SK-N-SH treated with all-trans-retinoic acid at 6 μM for 48 hours (cell line): ENCODE data around the gene MIPOL1.

Experiments
- ATAC-seq: fragments of 200-7000 bp; cut with Tn5 transposase; 3 replicates; pipeline ENCODE4 v1.9.1; 2020; ENCODE audit warnings: mild to moderate bottlenecking, moderate library complexity
- ARNTL ChIP-seq: fragments of 450-650 bp; formaldehyde crosslinking; IDR thresholded peaks from 2 replicates; pipeline ENCODE4 v1.5.0; 2020; ENCODE audit warnings: low read depth, mild to moderate bottlenecking, moderate library complexity, borderline replicate concordance
- BACH2 ChIP-seq: fragments of 250-450 bp; sonication (Bioruptor Pico); IDR thresholded peaks from 2 replicates; pipeline ENCODE4 v1.9.0; 2021; ENCODE audit warnings: mild to moderate bottlenecking, borderline replicate concordance
- ESRRG ChIP-seq: fragments of 250-450 bp; sonication (Bioruptor Pico); IDR thresholded peaks from 2 replicates; pipeline ENCODE4 v1.6.1; 2021; ENCODE audit warnings: mild to moderate bottlenecking
- GLIS3 ChIP-seq: fragments of 250-450 bp; sonication (Bioruptor Pico); IDR thresholded peaks from 2 replicates; pipeline ENCODE4 v1.5.0; 2020; ENCODE audit warnings: mild to moderate bottlenecking, moderate library complexity
- ISL1 ChIP-seq: fragments of 250-450 bp; sonication (Bioruptor Pico); IDR thresholded peaks from 2 replicates; pipeline ENCODE4 v2.1.2; 2022; ENCODE audit warnings: mild to moderate bottlenecking, moderate library complexity
- POU6F1 ChIP-seq: fragments of 250-450 bp; sonication (Bioruptor Pico); IDR thresholded peaks from 2 replicates; pipeline ENCODE4 v1.8.0; 2021; ENCODE audit warnings: low read depth, mild to moderate bottlenecking, moderate library complexity, borderline replicate concordance
- PPARA ChIP-seq: fragments of 250-450 bp; sonication (Bioruptor Pico); IDR thresholded peaks from 2 replicates; pipeline ENCODE4 v1.5.0; 2020; ENCODE audit warnings: mild to moderate bottlenecking, borderline replicate concordance
- RARB ChIP-seq: fragments of 250-450 bp; sonication (Bioruptor Pico); IDR thresholded peaks from 2 replicates; pipeline ENCODE4 v1.8.0; 2021; ENCODE audit warnings: mild to moderate bottlenecking, moderate library complexity
- SNAI2 ChIP-seq: fragments of 250-450 bp; sonication (Bioruptor Pico); IDR thresholded peaks from 2 replicates; pipeline ENCODE4 v1.5.0; 2020; ENCODE audit warnings: mild to moderate bottlenecking, moderate library complexity
- TCF4 ChIP-seq: fragments of 250-450 bp; sonication (Bioruptor Pico); IDR thresholded peaks from 2 replicates; pipeline ENCODE4 v1.8.0; 2021; ENCODE audit warnings: mild to moderate bottlenecking, moderate library complexity, borderline replicate concordance
- TOX ChIP-seq: fragments of 250-450 bp; sonication (Bioruptor Pico); IDR thresholded peaks from 2 replicates; pipeline ENCODE4 v1.8.0; 2021; ENCODE audit warnings: mild to moderate bottlenecking, moderate library complexity, borderline replicate concordance
- ZC3H10 ChIP-seq: fragments of 250-450 bp; sonication (Bioruptor Pico); IDR thresholded peaks from 2 replicates; pipeline ENCODE4 v1.5.1; 2021; ENCODE audit warnings: mild to moderate bottlenecking, moderate library complexity
- ZFP3 ChIP-seq: fragments of 250-450 bp; sonication (Bioruptor Pico); IDR thresholded peaks from 2 replicates; pipeline ENCODE4 v1.5.0; 2020; ENCODE audit warnings: mild to moderate bottlenecking, moderate library complexity
- ZFP30 ChIP-seq: fragments of 450-650 bp; formaldehyde crosslinking; IDR thresholded peaks from 2 replicates; pipeline ENCODE4 v1.5.0; 2022; ENCODE audit warnings: mild to moderate bottlenecking, moderate library complexity
- ZNF565 ChIP-seq: fragments of 450-650 bp; formaldehyde crosslinking; conservative IDR thresholded peaks from 2 replicates; pipeline ENCODE4 v1.5.0; 2020; ENCODE audit warnings: low read depth, mild to moderate bottlenecking, moderate library complexity
- ZNF70 ChIP-seq: fragments of 450-650 bp; formaldehyde crosslinking; IDR thresholded peaks from 2 replicates; pipeline ENCODE4 v1.5.0; 2020; ENCODE audit warnings: mild to moderate bottlenecking, moderate library complexity
- ZNF8 ChIP-seq: fragments of 450-650 bp; formaldehyde crosslinking; IDR thresholded peaks from 2 replicates; pipeline ENCODE4 v1.5.0; 2020; ENCODE audit warnings: mild to moderate bottlenecking, moderate library complexity
- TF ChIP-seq, protein P1 (sequence below): fragments of 250-450 bp; sonication (Bioruptor Pico); IDR thresholded peaks from 2 replicates; pipeline ENCODE4 v1.8.0; 2020; ENCODE audit warnings: mild to moderate bottlenecking, moderate library complexity, borderline replicate concordance
- TF ChIP-seq, protein P2 (sequence below): fragments of 250-450 bp; sonication (Bioruptor Pico); IDR thresholded peaks from 2 replicates; pipeline ENCODE4 v1.5.1; 2020; ENCODE audit warnings: low read depth, mild to moderate bottlenecking, moderate library complexity
- TF ChIP-seq, protein P3 (sequence below): fragments of 250-450 bp; sonication (Bioruptor Pico); IDR thresholded peaks from 2 replicates; pipeline ENCODE4 v1.5.1; 2021; ENCODE audit warnings: mild to moderate bottlenecking, moderate library complexity

The MIPOL1 gene

DNA sequence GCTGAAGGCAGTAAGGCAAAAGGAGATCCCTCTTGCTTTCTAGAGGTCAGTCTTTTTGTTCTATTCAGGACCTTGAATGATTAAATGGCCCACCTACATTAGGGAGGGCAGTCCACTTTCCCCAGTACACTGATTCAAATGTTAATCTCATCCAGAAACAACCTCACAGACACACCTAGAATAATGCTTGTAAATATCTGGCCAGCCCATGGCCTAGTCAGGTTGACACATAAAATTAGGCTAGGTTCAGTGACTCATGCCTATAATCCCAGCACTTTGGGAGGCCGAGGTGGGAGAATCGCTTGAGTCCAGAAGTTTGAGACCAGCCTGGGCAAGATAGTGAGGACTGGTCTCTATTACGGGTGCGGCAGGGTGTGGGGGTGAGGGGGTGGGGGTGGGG lies 43.5 kb downstream of the MIPOL1 start (continued):
- no peak for TF ChIP-seq ZNF8 (CRISPR knock-in tag)

DNA sequence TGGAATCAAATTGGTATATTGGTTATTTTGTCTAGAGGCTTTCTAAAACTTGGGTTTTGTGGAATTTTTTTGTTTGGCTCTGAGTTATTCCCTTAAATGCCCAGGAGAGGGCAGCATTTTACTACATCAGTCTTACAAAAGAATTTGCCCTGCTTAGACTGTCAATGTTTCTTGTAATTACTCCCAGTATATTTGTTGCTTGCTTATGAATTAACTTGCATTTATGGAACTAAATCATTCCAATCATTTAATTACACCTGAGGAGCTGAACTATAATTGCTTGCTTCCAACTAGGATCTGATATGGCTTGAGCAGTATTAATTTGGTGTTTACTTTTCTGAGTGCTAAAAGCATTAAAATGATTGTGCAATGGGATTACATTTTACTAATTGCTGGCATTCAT lies 48.7 kb downstream of the MIPOL1 start:
- no peak for ATAC-seq
- TF ChIP-seq, protein P1, sequence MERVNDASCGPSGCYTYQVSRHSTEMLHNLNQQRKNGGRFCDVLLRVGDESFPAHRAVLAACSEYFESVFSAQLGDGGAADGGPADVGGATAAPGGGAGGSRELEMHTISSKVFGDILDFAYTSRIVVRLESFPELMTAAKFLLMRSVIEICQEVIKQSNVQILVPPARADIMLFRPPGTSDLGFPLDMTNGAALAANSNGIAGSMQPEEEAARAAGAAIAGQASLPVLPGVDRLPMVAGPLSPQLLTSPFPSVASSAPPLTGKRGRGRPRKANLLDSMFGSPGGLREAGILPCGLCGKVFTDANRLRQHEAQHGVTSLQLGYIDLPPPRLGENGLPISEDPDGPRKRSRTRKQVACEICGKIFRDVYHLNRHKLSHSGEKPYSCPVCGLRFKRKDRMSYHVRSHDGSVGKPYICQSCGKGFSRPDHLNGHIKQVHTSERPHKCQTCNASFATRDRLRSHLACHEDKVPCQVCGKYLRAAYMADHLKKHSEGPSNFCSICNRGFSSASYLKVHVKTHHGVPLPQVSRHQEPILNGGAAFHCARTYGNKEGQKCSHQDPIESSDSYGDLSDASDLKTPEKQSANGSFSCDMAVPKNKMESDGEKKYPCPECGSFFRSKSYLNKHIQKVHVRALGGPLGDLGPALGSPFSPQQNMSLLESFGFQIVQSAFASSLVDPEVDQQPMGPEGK (CRISPR knock-in tag) = no peak
- no peak for TF ChIP-seq BACH2 (CRISPR knock-in tag)
- no peak for TF ChIP-seq TCF4 (CRISPR knock-in tag)
- no peak for TF ChIP-seq GLIS3
- no peak for TF ChIP-seq ARNTL (CRISPR knock-in tag)
- TF ChIP-seq ZFP30 (CRISPR knock-in tag) = no peak
- TF ChIP-seq, protein P2, sequence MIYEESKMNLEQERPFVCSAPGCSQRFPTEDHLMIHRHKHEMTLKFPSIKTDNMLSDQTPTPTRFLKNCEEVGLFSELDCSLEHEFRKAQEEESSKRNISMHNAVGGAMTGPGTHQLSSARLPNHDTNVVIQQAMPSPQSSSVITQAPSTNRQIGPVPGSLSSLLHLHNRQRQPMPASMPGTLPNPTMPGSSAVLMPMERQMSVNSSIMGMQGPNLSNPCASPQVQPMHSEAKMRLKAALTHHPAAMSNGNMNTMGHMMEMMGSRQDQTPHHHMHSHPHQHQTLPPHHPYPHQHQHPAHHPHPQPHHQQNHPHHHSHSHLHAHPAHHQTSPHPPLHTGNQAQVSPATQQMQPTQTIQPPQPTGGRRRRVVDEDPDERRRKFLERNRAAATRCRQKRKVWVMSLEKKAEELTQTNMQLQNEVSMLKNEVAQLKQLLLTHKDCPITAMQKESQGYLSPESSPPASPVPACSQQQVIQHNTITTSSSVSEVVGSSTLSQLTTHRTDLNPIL (CRISPR knock-in tag) = no peak
- no peak for TF ChIP-seq ZNF565
- no peak for TF ChIP-seq ZNF8 (CRISPR knock-in tag)
- TF ChIP-seq, protein P3, sequence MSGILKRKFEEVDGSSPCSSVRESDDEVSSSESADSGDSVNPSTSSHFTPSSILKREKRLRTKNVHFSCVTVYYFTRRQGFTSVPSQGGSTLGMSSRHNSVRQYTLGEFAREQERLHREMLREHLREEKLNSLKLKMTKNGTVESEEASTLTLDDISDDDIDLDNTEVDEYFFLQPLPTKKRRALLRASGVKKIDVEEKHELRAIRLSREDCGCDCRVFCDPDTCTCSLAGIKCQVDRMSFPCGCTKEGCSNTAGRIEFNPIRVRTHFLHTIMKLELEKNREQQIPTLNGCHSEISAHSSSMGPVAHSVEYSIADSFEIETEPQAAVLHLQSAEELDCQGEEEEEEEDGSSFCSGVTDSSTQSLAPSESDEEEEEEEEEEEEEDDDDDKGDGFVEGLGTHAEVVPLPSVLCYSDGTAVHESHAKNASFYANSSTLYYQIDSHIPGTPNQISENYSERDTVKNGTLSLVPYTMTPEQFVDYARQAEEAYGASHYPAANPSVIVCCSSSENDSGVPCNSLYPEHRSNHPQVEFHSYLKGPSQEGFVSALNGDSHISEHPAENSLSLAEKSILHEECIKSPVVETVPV (CRISPR knock-in tag) = no peak
- no peak for TF ChIP-seq PPARA (CRISPR knock-in tag)
- no peak for TF ChIP-seq TOX (CRISPR knock-in tag)

GRCh38 chr14:37247791-37248461 lies 50.2 kb downstream of the MIPOL1 start:
- TF ChIP-seq ZNF70 (CRISPR knock-in tag) = no peak
- no peak for TF ChIP-seq SNAI2
- TF ChIP-seq, protein P1 (CRISPR knock-in tag) = no peak
- TF ChIP-seq BACH2 (CRISPR knock-in tag) = no peak
- no peak for TF ChIP-seq ESRRG
- TF ChIP-seq ZC3H10 = no peak
- no peak for TF ChIP-seq RARB (CRISPR knock-in tag)
- no peak for TF ChIP-seq ZFP3 (CRISPR knock-in tag)
- TF ChIP-seq POU6F1 (CRISPR knock-in tag) = no peak
- TF ChIP-seq, protein P2 (CRISPR knock-in tag) = no peak
- TF ChIP-seq ISL1 = no peak
- TF ChIP-seq TCF4 (CRISPR knock-in tag) = no peak
- TF ChIP-seq, protein P3 (CRISPR knock-in tag) = no peak
- no peak for TF ChIP-seq ZFP30 (CRISPR knock-in tag)
- no peak for TF ChIP-seq ARNTL (CRISPR knock-in tag)
- no peak for TF ChIP-seq GLIS3
- no peak for TF ChIP-seq TOX (CRISPR knock-in tag)
- ATAC-seq = no peak
